Astrocyte (in vitro differentiated cells and primary cell): ENCODE results near the gene NSMCE1.

Experiments used
- CTCF ChIP-seq: IDR thresholded peaks from 2 replicates; pipeline ENCODE4 v1.5.1; 2011; ENCODE audit warnings: low read depth, mild to moderate bottlenecking, inconsistent platforms, low read length, moderate library complexity; ENCODE audit not compliant: insufficient read depth
- EZH2 ChIP-seq: IDR thresholded peaks from 2 replicates; pipeline ENCODE4 v1.6.1; 2012; ENCODE audit warnings: mild to moderate bottlenecking, low read length, inconsistent platforms; ENCODE audit not compliant: insufficient read depth

DNA sequence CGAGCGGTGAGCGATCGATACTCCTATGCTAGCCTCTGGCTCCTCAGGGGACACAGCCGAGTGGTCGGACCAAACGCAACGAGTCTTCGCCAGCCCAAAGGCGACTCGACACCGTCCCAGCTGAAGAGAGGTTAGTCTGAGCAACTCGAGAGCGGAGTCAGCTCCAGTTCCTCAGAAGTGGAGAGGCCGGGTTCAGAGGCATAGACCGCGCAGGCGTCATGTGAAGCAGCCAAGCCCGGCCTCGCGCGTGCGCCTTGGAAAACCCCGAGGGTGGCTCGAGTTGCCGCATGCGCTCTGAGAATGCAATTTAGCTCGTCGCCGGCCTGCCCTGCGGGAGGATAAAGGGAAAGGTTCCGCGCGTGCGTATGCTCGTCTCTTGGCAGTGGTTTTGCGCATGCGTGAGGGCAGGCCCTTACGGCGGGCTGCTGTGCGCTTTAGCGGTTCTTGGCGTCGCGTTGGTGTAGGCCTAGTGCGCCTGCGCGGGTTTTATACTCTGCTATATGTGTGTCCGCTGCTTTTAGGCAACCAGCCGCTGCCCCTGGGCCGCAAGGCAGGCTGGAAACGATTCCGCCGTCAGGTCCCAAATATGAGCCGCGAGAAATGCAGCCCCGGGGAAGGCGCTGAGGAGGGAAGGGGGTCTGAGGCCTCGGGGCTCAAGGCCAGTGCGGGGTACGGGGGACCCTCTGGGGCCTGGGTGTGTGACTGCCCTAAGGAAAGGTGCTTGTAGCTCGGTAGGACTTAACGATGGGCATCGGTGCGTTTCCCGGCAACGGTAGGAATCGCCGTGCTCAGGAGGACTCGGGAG lies 64.9 kb downstream of the NSMCE1 start, which contains the start of gene KDM8:
- TF ChIP-seq CTCF, result no peak
- no peak for TF ChIP-seq EZH2
